SU-DHL-6 (cell line): Measurements from ENCODE around the gene STPG4.

Source experiments
- H2AFZ ChIP-seq: fragments of 200-600 bp; sonication (generic); 2 replicates; pipeline ENCODE4 v1.6.1; 2014; ENCODE audit warnings: low read depth, mild to moderate bottlenecking, moderate library complexity, mixed read lengths, antibody characterized with exemption, low read length; ENCODE audit not compliant: severe bottlenecking
- H3F3A ChIP-seq: fragments of 200-600 bp; shearing (Covaris generic); 2 replicates; pipeline ENCODE4 v1.6.0; 2016; ENCODE audit warnings: antibody characterized with exemption, mild to moderate bottlenecking; ENCODE audit not compliant: insufficient read depth
- H3K27ac ChIP-seq: fragments of 200-600 bp; sonication (generic); 2 replicates; pipeline ENCODE4 v1.5.1; 2016; ENCODE audit warnings: low read depth, mild to moderate bottlenecking, low read length, moderate library complexity, mixed read lengths
- H3K27me3 ChIP-seq: fragments of 200-600 bp; sonication (generic), shearing (Covaris generic); 2 replicates; pipeline ENCODE4 v1.6.0; 2014; ENCODE audit warnings: mild to moderate bottlenecking, low read length
- H3K36me3 ChIP-seq: fragments of 200-600 bp; sonication (generic); 2 replicates; pipeline ENCODE4 v1.6.1; 2014; ENCODE audit warnings: mild to moderate bottlenecking, low read length, mixed read lengths
- H3K4me2 ChIP-seq: fragments of 300-600, 200-600 bp; shearing (Covaris generic), sonication (generic); 2 replicates; pipeline ENCODE4 v1.6.0; 2014; ENCODE audit warnings: low read length, low read depth, mild to moderate bottlenecking; ENCODE audit not compliant: poor library complexity, severe bottlenecking
- H3K4me3 ChIP-seq: fragments of 200-600 bp; sonication (generic); 2 replicates; pipeline ENCODE4 v1.5.1; 2014; ENCODE audit warnings: antibody characterized with exemption, low read length, mild to moderate bottlenecking, mixed read lengths; ENCODE audit not compliant: insufficient read depth, poor library complexity, severe bottlenecking
- H3K79me2 ChIP-seq: fragments of 200-600 bp; sonication (generic); 2 replicates; pipeline ENCODE4 v1.6.1; 2014; ENCODE audit warnings: mild to moderate bottlenecking, low read length, moderate library complexity; ENCODE audit not compliant: insufficient read depth
- H3K9ac ChIP-seq: fragments of 200-600 bp; sonication (generic); 2 replicates; pipeline ENCODE4 v1.7.0; 2014; ENCODE audit warnings: mild to moderate bottlenecking, low read length
- H3K9me2 ChIP-seq: fragments of 200-600 bp; sonication (generic); replicated peaks from 2 replicates; pipeline ENCODE4 v1.6.1; 2014; ENCODE audit warnings: low read length; ENCODE audit not compliant: insufficient read depth
- H3K9me3 ChIP-seq: fragments of 200-600 bp; sonication (generic); 2 replicates; pipeline ENCODE4 v1.6.1; 2014; ENCODE audit warnings: low read length, mixed read lengths; ENCODE audit not compliant: insufficient read depth
- H4K20me1 ChIP-seq: fragments of 200-600 bp; sonication (generic); 2 replicates; pipeline ENCODE4 v1.6.1; 2014; ENCODE audit warnings: low read depth, mild to moderate bottlenecking, antibody characterized with exemption, low read length, moderate library complexity, mixed read lengths
- CTCF ChIP-seq: fragments of 200-600 bp; sonication (generic); IDR thresholded peaks from one replicate; pipeline ENCODE4 v1.5.1; 2017; ENCODE audit warnings: antibody characterized with exemption, mild to moderate bottlenecking, low read length, moderate library complexity; ENCODE audit not compliant: insufficient read depth, poor library complexity, severe bottlenecking
- EZH2phosphoT487 ChIP-seq: fragments of 200-600 bp; sonication (generic), shearing (Covaris generic); conservative IDR thresholded peaks from 2 replicates; pipeline ENCODE4 v1.6.1; 2018; ENCODE audit warnings: mild to moderate bottlenecking, antibody characterized with exemption, low read length, moderate library complexity, mixed read lengths

The STPG4 gene

DNA sequence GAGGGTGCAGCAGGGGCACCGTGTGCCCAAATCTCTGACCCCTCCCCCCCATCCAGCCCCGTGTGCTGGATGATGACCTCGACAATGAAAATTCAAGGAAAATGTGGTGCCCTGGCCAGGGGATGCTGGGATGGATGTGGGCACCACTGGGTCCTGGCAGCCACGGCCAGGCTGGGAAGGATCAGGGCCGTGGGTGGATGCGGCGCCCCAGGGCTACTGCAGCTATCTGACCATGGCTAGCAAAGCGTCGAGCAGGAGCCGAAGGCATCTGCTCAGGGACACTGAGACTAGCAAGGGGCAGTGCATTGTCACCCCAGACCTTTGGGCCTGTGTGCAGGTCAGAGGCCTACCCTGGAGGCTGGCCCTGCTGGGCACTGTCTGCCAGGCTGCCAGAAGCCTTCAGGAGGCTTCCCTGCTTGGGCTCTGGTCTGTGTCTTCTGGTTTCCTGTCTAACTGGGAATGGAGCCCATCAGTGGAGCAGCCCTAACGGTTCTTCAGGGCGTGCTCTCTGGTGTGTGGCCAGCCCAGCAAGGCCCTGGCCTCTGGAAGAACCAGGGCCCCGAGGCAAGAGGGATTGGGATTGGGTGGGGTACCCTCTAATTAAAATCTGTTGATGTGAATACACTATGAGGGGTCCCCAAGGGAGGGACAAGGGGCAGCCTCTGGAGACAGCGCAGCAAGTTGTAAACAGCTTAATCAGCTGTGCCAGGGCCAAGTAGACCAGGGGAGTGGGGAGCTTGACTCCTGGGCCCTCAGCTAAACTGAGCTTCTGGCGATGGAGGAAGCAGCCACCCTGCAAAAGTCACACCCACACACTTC, 98.0 kb downstream of the STPG4 start:
- H3K27me3 ChIP-seq = no peaks in the 10 kb centered on the region
- no peaks in the 10 kb centered on the region for H3K36me3 ChIP-seq
- H3K4me2 ChIP-seq = no peak overlapping the region
- no peaks in the 10 kb centered on the region for H3K9me3 ChIP-seq
- no peak overlapping the region for H3K9ac ChIP-seq
- H3F3A ChIP-seq = no peaks in the 10 kb centered on the region
- H3K9me2 ChIP-seq = no peaks in the 10 kb centered on the region
- no peak overlapping the region for H3K4me3 ChIP-seq
- H2AFZ ChIP-seq = no peak overlapping the region
- H4K20me1 ChIP-seq = no peaks in the 10 kb centered on the region
- H3K27ac ChIP-seq = no peak overlapping the region
- no peak for TF ChIP-seq CTCF
- no peak for TF ChIP-seq EZH2phosphoT487
- no peaks in the 10 kb centered on the region for H3K79me2 ChIP-seq

DNA sequence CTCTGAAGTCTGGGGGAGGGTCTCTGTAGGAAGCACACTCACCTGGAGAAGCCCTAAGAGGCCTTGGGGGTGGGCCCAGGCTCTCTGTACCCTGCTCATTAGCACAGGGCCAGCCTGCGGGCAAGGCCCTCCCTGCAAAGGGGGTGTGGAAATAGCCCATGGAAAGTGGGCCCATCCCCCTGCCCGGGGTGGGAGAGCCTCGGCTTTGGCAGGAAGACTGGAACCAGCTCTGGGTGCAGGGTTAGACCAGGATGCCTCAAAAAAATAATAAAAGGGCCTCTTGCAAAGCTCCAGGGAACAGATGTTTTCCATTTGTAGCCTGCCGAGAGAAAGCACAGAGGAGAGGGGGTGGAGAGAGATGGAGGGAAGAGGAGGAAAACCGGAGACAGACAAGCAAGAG, 98.7 kb downstream of the STPG4 start:
- Histone ChIP-seq H3K9ac (no peak overlapping the region), H3K36me3 (no peaks in the 10 kb centered on the region), H2AFZ (no peak overlapping the region), H3K4me3 (no peak overlapping the region), H3K27me3 (no peaks in the 10 kb centered on the region), H3K9me2 (no peaks in the 10 kb centered on the region), H3K4me2 (no peak overlapping the region), H4K20me1 (no peaks in the 10 kb centered on the region), H3F3A (no peaks in the 10 kb centered on the region), H3K9me3 (no peaks in the 10 kb centered on the region), H3K27ac (no peak overlapping the region), H3K79me2 (no peaks in the 10 kb centered on the region)
- TF ChIP-seq CTCF (no peak), EZH2phosphoT487 (no peak)

DNA sequence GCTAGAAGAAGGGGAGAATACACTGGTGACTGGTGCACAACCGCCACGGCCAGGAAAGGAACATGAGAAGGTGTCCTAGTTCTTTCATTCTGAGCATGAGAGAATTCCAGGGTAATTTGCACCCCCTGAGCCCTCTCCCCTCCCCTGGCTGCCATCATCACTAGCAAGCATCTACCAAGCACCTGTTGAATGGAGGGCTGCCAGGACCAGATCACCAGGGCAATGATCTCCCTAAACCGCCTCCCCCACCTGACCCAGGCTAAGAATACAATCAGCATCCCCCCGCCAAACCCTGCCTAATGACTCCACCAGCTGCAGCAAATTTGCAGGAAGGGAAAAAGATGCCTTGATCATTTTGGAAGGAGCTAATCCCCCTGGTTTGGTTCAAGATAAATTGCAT, 100.2 kb downstream of the STPG4 start:
- H3K27ac ChIP-seq = no peak overlapping the region
- H3K36me3 ChIP-seq = no peaks in the 10 kb centered on the region; the same call in 1 of the 2 replicates
- no peaks in the 10 kb centered on the region for H3K79me2 ChIP-seq
- H4K20me1 ChIP-seq = no peaks in the 10 kb centered on the region
- no peaks in the 10 kb centered on the region for H3K9me3 ChIP-seq
- H3K4me3 ChIP-seq = no peak overlapping the region
- no peaks in the 10 kb centered on the region for H3F3A ChIP-seq
- H3K4me2 ChIP-seq = no peak overlapping the region
- TF ChIP-seq EZH2phosphoT487 = no peak
- no peak for TF ChIP-seq CTCF
- H3K27me3 ChIP-seq = no peaks in the 10 kb centered on the region
- no peak overlapping the region for H2AFZ ChIP-seq
- no peak overlapping the region for H3K9ac ChIP-seq
- H3K9me2 ChIP-seq = no peaks in the 10 kb centered on the region
